ENCODE results near the gene FN1.

The FN1 gene

DNA sequence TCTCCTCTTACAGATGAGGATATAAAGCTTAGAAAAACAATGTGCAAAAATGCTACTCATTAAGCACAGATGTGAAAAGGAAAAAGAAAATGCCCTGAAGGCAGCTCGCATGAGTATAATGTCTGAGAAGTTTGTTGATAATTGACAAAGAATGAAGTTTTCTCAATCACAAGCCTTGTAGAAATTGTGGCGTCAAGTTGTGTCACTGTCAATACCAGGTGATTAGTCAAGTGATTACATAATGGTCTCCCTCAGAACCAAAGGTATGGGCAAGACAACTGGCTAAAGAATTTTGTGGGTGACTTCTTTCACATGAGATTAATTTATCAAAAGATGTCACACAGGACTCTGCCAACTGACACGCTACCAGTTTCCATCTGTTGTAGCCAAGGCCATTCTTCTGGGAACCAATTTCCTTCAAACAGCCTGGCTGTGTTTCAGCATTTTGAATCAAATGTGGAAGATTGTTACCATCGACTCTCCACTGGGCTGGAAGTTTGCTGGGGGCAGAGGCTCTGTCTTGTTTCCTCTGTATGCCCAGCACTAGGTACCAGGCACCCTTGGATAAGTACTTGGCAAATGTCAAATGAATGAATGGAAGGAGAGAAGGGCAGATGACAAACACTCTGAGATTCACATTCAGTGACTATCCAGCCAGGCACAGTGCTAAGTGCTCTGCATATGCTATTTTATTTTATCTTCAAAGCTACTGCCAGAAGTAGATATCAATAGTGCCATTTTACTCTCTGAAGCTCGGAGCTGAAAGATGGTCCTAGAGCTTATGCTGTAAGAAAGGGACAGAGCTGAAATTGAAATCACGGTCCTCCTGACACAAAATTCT lies 5.9 kb upstream of the FN1 start:
- no peak for DNase-seq

DNA sequence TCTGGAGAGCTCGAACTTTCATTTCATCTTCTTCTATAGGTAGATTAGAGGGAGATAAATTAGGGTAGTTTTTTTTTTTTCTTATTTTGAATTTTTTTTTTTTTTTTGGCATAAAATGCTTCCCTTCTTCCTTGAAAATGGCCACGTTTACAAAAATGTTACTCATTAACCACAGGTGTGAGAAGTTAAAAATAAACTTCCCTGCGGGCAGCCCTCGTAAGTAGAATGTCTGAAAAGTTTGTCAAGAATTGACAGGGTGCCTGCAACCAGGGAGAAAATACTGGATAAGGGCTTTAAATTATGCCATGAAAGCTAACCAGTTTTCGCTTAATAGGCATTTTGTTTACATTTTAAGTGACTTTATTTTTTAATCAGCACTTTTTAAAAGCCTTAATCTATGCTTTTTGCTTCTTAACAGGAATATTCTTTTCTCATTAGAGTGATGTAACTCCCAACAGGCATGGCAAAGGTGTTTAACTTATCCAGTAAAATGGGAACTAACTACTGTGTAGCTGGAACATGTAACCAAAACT lies 4.2 kb upstream of the FN1 start:
- no peak for DNase-seq

DNA sequence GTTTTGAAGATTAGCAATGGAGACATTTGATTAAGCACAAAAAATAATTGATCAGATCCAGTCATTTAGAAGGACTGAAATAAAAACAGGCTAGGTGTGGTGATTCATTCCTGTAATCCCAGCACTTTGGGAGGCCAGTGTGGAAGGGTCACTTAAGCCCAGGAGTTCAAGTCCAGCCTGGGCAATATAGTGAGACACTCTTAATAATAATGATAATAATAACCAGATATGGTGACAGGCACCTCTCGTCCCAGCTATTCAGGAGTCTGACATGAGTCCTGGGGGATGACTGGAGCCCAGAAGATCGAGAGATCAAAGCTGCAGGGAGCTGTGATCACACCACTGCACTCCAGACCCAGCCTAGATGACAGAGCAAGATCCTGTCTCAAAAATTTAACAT lies 3.5 kb upstream of the FN1 start:
- DNase-seq = no peak

DNA sequence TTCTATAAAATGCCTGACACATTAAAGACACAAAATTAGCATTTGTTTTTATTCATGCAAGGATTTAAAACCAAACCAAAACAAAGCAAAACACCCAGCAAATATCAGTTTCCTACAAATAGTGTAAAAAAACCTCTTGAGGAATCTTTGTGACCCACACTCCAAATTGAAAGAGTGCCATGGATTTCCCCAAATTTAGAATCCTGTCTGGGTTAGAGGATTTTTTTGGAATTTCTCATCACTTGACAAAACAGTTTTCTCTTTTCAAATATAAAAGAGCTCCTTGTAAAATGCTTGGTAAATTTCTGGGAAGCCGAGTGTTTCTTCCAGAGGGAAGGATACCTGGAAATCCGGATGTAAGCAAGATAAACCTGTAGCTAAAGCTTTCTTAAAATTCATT lies 1.7 kb upstream of the FN1 start:
- no peak for DNase-seq

DNA sequence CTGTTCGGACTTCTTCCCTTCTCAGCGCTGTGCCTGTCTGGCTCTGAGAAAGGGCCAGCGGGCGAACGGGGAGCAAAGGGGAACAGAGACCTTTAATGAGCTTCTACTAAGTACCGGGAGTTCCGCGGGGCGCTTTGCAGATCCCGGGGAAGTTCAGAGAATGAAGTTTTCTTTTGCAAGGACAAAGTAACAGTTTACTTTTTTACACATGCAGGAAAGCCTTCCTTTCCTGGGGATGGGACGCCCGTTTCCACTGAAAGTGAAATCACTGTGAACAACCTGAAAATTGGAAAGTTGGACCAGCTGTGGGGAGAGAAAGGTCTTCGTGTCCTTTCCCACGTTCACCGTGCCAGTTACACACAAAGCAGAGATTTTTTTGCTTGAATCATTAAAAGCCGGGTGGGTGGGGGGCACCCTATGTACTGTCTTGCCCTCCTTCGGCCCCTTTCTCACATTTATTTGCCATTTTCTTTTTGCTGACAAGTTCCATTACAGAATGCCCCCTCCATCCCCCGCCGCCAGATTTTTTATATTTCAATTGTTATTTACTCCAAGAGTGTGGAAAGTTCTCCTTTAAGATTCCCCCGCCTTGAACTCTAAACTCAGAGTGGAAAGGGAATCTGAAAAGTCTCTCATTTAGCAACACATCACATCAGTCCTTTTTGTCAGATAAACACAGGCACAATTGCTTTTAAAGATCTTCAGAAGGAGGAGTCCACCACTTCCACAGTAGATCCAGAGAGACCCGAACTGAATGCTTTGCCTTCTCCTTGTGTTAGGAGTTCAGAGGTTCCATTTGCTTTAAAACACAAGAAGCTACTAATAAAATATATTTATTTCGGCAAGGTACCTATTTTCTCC lies 1.1 kb upstream of the FN1 start:
- no peak for DNase-seq

DNA sequence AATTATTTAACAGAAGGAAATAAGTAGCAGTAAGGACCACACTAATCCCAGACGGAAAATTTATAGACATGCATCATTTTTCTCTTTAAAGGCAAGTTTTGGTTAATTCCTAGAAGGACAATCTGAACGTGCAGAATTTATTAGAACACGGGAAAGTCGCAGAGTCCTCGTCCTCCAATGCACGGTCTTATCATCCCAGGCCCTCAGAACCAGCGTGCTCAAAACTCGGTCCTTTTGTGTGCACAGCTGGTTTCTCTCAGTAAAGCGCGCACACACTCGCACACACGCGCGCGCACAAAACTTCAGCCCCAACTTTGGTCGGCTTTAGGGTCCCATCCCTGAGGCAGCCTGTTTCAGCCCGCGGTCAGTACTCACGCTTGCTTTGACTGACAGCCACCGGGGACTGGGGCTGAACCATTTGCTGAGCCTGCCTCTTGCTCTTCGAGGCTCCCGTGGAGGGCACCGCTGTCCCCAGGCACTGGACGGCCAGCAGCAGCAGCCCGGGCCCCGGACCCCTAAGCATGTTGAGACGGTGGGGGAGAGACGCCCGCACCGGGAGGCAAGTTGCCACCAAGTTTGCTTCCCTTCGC lies 493 bp downstream of the FN1 start:
- DNase-seq = no peak

DNA sequence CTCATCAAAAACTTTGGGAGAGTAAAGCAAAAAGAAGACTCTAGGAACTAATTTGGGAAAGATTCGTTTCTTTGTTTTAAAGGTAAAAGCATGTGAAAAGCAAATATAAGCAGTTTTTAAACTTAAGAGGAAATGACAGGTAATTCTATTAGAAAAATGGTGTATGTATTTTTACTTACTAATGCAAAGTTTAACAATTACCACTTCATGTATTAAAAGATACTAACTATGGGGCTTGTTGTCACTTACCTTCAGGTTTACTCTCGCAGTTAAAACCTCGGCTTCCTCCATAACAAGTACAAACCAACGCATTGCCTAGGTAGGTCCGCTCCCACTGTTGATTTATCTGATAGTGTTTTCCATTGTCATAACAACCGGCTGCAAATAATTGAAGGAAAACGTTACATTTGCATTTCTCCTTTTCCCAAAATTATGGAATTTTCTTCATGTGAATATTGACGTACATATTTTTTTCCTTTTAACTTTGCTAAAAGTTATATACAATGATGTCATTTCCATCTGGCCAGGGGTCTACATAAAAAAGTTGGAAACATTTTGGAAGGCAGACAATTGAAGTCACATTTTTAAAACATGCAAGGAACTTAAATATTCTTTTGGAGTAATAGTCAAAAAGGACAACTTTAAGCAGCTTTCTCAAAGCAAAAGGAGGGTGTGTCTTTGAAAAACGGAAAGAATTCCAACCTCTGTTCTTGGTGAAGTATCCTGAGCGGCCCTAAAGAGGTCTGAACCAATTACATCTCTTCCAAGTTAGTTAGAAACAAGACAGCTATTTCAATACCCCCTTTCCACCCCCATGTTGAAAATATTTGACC lies 1.2 kb downstream of the FN1 start:
- DNase-seq = no peak

DNA sequence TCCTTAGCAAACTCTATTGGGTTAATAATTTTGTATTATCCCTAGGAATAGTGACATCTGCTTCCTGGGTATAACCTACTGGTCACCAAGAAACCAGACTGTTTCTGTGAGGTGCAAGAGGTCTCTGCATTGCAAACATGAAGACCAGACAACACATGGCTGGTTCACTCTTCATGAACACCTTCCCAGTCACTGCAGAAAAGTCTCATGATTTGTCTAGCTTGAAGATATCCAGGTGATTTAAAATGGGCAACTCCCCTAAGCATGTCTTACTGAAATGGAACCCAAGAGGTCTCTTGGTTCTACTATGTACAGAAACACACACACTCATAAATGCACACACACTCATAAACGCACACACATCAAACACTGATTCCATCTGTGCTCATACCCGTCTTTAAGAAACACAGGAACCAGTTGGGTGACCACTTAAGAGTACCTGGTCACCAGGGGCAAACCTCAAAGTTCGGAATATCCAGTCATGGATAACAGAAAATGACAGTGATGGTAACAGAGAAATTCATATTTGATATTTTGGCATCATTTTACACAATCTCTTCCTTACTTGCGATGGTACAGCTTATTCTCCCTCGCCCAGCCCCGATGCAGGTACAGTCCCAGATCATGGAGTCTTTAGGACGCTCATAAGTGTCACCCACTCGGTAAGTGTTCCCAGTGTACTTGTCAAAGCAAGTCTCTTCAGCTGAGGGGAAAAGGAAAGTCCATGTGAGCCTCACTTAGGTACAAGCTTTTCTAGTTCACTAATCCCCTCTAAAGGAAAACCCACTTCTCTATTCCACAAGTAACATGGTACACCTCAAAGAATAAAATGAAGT lies 2.9 kb downstream of the FN1 start:
- no peak for DNase-seq

DNA sequence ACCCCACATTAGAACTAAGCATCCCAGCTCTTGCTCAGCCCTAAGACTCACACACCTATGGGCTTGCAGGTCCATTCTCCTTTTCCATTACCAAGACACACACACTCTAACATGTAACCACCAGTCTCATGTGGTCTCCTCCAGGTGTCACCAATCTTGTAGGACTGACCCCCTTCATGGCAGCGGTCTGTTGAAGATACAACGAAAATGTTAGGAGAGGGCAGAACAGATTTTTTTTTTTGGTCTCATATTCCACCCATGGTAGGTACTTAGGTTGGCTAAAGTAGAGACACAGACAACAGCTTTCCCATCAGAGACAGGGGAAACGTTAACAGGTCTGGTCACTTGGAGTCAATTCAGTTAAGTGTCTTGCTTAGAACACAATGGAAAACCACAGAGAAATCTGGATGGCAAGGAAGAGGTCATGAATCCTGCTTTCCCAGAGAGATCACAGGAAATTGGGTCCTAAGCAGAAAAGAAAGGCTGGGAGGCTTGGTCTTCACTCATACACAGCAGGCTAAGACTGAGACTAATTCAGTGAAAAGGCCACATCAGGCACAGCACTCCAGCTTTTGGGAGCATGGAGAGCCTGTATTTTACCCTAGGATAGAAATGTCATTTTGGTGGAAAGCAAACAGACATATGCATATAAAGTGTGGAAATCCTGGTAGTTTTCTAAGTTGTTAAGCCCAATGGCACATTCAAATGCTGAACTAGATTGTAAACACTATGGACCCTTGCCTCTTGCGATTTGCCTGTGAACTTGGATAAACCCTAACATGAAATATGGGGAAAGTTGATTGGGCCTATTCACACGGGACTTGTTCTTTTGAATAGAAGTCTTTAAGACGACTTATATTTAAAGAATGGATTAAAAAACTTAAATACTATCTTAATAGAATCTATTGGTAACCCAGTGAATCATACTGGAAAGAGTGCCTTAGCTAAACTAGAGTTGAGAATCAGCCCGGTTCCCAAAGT lies 3.8 kb downstream of the FN1 start:
- no peak for DNase-seq

DNA sequence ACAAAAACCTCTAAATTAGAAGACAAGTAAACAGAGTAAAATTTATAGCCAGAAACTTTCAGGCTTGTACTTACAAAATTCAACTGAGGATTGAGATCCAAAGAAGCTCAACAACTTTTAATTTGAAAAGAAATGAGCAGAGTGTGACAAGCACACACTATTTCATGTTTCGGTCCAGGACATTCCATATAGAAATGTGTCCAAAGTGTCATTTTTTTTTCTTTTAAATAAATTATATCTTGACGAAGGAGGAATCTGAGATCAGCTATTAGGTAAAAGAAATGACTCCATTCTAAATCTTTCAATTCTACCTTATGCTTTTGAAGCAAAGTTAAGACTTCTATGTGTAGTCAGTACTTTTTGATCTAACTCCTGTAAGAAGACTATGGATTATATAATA lies 4.6 kb downstream of the FN1 start:
- DNase-seq = no peak

DNA sequence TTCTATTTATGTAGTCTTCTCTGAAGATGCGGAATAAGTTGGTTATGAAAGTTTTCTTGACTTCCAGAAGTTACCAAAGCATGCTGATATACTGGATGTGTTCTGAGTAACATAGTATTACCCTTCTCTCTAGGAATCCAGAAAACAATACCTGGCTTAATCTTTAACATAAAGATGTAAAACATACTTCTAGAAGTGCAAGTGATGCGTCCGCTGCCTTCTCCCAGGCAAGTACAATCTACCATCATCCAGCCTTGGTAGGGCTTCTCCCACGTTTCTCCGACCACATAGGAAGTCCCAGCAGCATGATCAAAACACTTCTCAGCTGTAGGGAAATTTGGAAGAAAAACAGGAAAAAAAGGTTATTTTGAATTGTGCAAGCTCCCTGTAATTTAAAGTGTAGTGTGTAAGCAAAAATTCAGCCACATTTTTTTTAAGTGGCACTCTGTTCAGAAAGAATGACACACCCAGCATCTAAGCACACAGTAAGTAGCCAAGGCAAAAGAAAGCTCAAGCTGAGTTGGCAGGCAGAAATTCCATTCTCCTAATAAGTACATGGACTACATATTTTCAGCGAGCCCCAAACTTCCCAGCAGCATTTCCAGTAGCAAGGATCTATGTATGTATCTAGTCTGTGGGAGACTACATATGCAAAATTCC lies 5.2 kb downstream of the FN1 start:
- no peak for DNase-seq

DNA sequence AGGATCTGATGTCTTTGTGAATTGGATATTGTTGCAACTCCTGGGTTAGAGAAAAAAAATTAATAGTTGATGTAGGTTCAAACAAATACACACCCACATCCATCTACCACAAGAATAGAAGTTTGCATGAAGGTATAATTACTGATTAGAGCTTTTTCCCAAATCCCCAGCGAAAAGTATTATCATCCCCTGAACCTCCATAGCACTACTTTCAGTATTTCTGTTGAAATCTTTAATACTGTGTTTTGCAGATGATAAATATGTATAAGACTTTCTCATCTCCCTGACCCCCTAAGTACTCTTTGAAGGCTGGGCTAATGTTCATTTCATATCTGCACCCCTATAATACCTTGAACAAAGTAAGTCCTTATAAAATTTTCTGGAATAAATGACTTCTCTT lies 6.4 kb downstream of the FN1 start:
- no peak for DNase-seq

DNA sequence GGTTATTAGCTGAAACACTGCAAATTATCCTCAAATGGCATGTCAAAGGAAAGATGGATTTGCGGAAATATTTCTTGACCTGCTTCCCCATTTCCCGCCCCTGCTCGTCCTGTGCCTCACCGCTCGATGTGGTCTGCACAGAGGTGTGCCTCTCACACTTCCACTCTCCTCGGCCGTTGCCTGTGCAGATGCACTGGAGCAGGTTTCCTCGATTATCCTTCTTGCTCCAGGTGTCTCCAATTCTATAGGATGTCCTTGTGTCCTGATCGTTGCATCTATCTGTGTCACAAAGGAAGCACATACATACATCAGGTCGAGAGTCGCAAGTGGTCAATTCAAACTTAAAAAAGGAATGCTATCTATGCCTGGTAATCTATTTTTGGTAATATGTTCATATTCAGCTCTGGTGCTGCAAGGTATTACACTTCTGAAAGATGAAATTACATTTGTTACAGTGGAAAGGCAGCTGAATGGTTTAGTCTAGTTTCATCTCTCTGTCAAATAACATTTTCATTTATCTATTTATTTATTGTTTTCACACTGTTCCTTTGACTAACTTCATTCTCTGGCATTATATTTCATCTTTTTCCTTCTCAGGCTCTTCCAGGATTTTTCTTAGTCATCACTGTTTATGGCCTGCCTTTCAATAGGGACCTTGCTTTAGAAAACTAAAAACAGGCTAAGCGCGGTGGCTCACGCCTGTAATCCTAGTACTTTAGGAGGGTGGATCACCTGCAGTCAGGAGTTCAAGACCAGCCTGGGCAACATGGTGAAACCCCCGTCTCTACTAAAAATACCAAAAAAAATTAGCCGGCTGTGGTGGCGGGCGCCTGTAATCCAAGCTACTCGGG lies 7.6 kb downstream of the FN1 start:
- DNase-seq = no peak

DNA sequence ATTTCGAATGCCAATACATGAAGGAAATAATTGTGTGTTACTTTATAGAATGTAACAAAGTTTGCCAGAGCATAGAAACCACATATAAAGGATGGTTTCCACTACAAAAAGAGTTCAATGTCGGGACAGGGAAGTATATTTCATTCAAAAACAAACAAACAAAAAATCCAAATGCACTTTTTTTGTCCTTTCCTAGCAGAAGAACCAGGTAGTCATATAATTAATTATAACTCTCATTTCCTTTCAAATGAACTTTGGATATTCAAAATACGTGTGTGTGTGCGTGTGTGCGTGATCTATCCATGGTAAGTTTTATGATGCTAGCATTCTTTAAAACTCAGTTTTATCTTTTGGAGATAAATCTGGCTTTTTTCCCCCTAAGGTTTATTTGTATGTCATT lies 8.3 kb downstream of the FN1 start:
- no peak for DNase-seq

DNA sequence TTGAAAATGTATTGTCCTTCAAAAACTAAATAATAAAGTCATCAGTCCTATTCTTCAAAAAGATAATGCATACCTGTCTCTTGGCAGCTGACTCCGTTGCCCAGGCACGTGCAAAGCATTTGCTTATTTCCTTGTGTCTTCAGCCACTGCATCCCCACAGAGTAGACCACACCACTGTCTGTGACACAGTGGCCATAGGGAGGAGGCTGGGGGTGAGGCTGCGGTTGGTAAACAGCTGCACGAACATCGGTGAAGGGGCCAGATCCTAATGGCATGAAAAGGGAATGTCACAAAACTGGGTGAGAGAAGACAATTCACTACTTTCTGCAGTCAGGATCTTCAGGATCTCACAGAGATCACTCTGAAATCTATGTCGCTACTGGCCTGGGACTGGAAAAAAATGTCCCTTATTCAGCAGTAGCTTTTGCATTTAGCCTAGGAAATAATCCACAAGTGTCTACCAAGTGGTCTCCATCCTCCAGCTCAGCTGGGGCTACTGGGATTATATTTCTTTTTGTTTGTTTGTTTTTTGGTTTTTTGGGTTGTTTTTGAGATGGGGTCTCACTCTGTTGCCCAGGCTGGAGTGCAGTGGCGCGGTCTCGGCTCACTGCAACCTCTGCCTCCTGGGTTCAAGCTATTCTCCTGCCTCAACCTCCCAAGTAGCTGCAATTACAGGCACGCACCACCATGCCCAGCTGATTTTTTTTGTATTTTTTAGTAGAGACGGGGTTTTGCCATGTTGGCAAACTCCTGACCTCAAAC lies 10.7 kb downstream of the FN1 start:
- no peak for DNase-seq

DNA sequence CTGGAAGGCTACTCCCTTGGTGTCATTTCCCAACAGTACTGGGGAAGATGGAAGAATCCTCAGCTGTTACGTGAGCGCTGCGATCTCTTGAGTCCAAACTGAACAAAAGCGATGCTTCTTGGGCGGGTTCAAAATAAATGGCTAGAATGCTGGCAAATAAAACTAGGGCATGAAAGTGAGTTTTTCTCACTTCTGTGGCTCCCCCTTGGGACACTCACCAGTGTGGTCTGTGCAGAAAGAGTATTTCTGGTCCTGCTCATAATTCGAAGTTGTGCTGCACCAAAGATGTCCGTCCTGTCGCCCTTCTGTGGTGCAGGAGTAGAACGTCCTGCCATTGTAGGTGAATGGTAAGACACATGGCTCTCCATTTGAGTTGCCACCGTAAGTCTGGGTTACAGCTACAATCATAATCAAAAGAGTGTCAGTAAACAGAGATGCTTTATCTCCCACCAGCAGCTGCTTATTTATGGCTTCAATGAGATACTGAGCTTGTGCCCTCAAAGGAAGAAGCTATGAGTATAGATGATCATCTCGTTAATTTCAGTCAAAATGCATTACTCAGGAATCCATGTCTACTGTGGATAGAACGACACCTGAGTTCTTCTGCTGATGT lies 11.8 kb downstream of the FN1 start:
- DNase-seq = no peak

DNA sequence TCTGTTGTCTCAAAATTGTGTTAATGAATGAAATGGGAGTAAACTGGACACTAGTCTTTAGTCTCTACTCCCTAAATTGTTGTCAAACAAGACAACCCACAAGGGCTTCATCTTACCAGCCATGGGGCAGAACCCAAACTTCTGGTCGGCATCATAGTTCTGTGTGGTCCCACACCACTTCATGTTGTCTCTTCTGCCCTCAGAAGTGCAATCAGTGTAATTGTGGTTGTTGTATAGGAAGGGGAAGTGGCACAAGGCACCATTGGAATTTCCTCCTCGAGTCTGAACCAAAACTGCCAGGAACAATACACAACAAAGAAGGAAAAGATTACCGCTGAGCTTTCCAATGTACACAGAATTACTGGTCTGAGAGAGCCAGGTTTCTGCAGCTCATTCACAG lies 12.6 kb downstream of the FN1 start:
- no peak for DNase-seq

DNA sequence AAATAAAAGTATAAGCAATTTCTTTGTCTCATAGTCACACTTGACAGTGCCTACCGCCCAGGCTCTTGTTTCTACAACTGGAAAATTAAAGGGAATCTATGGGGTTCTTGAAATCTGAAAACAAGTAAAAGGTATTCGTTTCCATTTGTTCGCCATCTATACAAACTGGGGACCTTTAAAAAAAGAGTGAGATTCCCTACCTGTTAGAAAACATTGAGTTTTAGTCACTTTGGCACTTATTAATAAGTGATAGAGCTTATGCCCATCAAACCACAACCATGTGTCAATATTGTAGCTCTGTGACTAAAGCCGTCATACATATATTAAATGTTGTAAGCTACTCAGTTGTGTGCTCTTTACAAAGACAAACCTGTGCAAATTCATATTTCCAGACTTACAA lies 13.2 kb downstream of the FN1 start:
- no peak for DNase-seq
